Mucosa of stomach (tissue), 1 donor: ENCODE measurements around the gene AP2A1.

Experiments
- H3K27me3 ChIP-seq: one replicate; pipeline ENCODE4 v1.7.0; 2013; ENCODE audit warnings: mild to moderate bottlenecking, low read length; ENCODE audit not compliant: control insufficient read depth, insufficient read depth
- H3K36me3 ChIP-seq: one replicate; pipeline ENCODE4 v1.7.0; 2013; ENCODE audit warnings: low read length; ENCODE audit not compliant: control insufficient read depth, insufficient read depth
- H3K4me1 ChIP-seq: one replicate; pipeline ENCODE4 v1.7.0; 2013; ENCODE audit warnings: mild to moderate bottlenecking, low read length; ENCODE audit not compliant: control insufficient read depth, insufficient read depth
- H3K4me3 ChIP-seq: one replicate; pipeline ENCODE4 v1.7.0; 2013; ENCODE audit warnings: low read length
- H3K9ac ChIP-seq: one replicate; pipeline ENCODE4 v1.7.0; 2013; ENCODE audit warnings: mild to moderate bottlenecking, low read length, moderate library complexity
- H3K9me3 ChIP-seq: one replicate; pipeline ENCODE4 v1.7.0; 2013; ENCODE audit warnings: mild to moderate bottlenecking, low read length, moderate library complexity; ENCODE audit not compliant: control insufficient read depth
- donor health status: Pancreatic carcinoma.

The AP2A1 gene

DNA sequence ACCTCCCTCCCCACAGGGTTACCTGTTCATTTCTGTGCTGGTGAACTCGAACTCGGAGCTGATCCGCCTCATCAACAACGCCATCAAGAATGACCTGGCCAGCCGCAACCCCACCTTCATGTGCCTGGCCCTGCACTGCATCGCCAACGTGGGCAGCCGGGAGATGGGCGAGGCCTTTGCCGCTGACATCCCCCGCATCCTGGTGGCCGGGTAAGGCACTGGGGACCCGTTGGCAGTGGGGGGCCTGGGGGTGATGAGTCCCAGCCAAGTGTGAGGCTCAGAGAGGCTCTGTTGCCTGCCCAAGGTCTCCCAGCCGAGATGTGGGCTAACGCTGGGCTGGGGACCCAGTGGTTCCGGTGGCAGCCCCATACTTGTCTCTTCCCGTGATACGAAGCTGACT is 15.7 kb downstream of the AP2A1 start:
- Histone ChIP-seq H3K4me1 (peaks cover 7% of the 10 kb centered on the region), H3K4me3 (no peak overlapping the region), H3K9me3 (no peaks in the 10 kb centered on the region), H3K27me3 (no peaks in the 10 kb centered on the region), H3K36me3 (peaks cover 14% of the 10 kb centered on the region), H3K9ac (no peak overlapping the region)

- Histone ChIP-seq H3K4me3 (no peak overlapping the region), H3K36me3 (peaks cover 14% of the 10 kb centered on the region), H3K9me3 (no peaks in the 10 kb centered on the region), H3K4me1 (peaks cover 7% of the 10 kb centered on the region), H3K27me3 (no peaks in the 10 kb centered on the region), H3K9ac (no peak overlapping the region)
Observed at GRCh38 chr19:49786376-49786820, 19.6 kb downstream of the AP2A1 start.

DNA sequence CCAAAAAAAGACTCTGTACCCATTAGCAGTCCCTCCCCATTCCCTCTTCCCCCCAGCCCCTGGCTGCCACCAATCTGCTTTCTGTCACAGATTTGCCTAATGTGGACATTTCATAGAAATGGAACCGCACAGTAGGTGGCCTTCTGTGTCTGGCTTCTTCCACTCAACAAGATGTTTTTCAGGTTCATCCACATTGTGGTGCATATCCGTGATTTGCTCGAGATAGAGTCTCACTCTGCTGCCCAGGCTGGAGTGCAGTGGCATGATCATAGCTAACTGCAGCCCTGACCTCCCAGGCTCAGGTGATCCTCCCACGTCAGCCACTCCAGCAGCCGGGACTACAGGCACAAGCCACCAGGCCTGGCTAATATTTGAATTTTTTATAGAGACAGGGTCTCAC is 20.9 kb downstream of the AP2A1 start:
- Histone ChIP-seq H3K9ac (no peak overlapping the region), H3K9me3 (no peaks in the 10 kb centered on the region), H3K36me3 (peaks cover 9% of the 10 kb centered on the region)

DNA sequence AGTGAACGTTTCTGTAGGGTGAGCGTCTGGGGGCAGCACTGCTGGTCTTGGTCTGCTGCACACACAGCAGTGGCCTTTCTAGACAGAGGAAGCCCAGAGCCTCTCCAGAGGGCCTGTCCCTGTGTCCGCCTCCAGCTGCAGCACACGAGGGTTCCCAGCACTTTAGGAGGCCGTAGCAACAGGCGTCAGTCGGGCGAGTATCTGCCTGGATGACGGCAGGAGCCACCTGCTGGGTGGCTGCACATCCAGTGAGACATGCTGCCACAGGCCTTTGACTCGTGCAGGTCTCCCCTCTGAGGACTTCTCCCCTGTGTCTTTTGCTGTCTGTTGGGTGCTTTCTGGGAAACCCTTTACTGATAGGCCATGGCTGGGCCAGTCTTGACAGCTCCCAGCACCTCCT is 22.1 kb downstream of the AP2A1 start:
- Histone ChIP-seq H3K36me3 (peaks cover under 1% of the 10 kb centered on the region), H3K9me3 (no peaks in the 10 kb centered on the region), H3K9ac (no peak overlapping the region), H3K27me3 (no peaks in the 10 kb centered on the region), H3K4me3 (no peak overlapping the region), H3K4me1 (peaks cover 7% of the 10 kb centered on the region)

More for the DNA sequence above, 20.9 kb downstream of the AP2A1 start:
- H3K4me3 ChIP-seq: no peak overlapping the region
- H3K27me3 ChIP-seq: no peaks in the 10 kb centered on the region
- peaks cover 7% of the 10 kb centered on the region for H3K4me1 ChIP-seq

DNA sequence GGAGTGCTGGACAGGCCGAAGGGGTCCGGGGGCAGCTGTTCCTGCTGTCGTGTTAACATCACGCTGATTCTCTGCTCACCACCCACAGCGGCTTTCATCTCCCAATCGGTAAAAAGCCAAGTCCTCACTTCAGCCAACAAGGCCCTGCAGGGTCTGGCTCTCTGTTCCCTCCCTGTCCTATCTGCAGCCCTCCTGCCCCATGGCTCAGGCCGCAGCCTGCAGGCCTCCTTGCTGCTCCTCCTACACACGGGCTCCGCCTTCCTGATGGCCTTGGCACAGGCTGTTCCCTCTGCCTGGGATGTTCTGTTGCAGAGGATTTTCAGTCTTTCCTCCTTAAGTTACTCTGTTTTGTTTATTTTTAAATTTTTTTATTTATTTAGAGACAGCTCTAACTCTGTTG is 24.1 kb downstream of the AP2A1 start:
- Histone ChIP-seq H3K9ac (no peak overlapping the region), H3K9me3 (no peaks in the 10 kb centered on the region), H3K36me3 (peaks cover 6% of the 10 kb centered on the region), H3K4me1 (peaks cover 7% of the 10 kb centered on the region), H3K4me3 (no peak overlapping the region), H3K27me3 (no peaks in the 10 kb centered on the region)

DNA sequence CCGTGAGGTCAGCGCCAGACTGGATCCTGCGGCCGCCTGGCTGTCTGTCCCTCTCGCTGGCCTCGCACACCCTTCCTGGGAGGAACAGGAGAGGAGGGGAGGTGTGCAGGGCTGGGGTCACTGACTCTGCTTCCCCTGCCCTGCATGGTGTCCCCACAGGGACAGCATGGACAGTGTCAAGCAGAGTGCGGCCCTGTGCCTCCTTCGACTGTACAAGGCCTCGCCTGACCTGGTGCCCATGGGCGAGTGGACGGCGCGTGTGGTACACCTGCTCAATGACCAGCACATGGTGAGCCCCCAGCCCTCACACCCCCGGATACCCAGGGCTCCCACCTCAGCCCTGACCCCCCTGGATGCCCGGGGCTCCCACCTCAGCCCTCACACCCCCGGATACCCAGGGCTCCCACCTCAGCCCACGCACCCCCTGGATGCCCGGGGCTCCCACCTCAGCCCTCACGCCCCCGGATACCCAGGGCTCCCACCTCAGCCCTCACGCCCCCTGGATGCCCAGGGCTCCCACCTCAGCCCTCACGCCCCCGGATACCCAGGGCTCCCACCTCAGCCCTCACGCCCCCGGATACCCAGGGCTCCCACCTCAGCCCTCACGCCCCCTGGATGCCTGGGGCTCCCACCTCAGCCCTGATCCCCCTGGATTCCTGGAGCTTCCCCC is 25.1 kb downstream of the AP2A1 start:
- Histone ChIP-seq H3K27me3 (no peaks in the 10 kb centered on the region), H3K4me3 (no peak overlapping the region), H3K4me1 (no peaks in the 10 kb centered on the region), H3K9me3 (no peaks in the 10 kb centered on the region), H3K9ac (no peak overlapping the region), H3K36me3 (peaks cover 9% of the 10 kb centered on the region)

DNA sequence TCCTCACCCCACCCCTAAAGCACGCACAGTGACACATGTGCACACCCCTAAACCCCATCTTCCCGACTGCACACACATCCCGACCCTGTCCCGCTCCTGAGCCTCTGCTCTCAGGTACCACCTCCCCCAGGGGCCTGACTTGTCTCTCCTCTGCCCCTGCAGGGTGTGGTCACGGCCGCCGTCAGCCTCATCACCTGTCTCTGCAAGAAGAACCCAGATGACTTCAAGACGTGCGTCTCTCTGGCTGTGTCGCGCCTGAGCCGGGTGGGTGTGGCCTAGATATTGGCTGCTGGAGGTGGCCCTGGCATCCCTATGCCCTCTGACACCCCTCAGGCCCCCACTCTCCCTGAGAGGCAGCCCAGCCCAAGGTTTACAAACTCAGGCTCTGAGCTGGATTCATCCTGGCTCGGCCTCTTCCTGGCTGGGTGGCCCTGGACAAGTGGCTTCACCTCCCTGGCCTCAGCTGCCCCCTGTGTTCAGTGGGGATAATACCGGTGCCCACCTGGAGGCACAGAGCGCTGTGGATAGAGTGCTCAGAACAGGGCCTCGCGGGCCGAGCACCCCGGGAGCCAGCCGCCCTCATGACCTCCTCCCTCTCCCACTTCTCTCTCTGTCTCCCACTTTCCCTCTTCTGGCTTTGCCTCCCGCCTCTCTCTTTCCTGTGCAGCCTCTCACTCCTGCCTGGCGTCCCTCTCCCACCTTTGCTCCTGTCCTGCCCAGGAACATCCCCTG is 26.2 kb downstream of the AP2A1 start:
- H3K9me3 ChIP-seq: no peaks in the 10 kb centered on the region
- no peaks in the 10 kb centered on the region for H3K4me1 ChIP-seq
- peaks cover 9% of the 10 kb centered on the region for H3K36me3 ChIP-seq
- no peak overlapping the region for H3K9ac ChIP-seq
- no peak overlapping the region for H3K4me3 ChIP-seq
- H3K27me3 ChIP-seq: no peaks in the 10 kb centered on the region

DNA sequence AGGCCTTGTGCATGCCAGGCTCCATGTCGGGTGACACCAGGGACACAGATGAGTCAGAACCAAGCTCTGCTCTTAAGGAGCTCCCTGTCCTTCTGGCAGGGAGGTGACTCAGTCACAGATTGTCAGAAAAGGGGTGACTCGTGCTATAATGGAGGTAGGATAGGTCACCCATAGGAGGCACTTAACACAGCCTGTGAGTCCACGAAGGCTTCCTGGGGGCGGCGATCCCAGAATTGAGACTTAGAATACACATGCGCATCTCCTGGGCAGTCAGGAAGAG is 26.7 kb downstream of the AP2A1 start:
- H3K9ac ChIP-seq: no peak overlapping the region
- no peaks in the 10 kb centered on the region for H3K9me3 ChIP-seq
- H3K4me1 ChIP-seq: no peaks in the 10 kb centered on the region
- peaks cover 9% of the 10 kb centered on the region for H3K36me3 ChIP-seq
- no peaks in the 10 kb centered on the region for H3K27me3 ChIP-seq
- H3K4me3 ChIP-seq: no peak overlapping the region

GRCh38 chr19:49795615-49796014 is 28.8 kb downstream of the AP2A1 start:
- Histone ChIP-seq H3K36me3 (peaks cover 9% of the 10 kb centered on the region), H3K4me3 (no peak overlapping the region), H3K4me1 (no peaks in the 10 kb centered on the region), H3K9me3 (no peaks in the 10 kb centered on the region), H3K27me3 (no peaks in the 10 kb centered on the region), H3K9ac (no peak overlapping the region)

DNA sequence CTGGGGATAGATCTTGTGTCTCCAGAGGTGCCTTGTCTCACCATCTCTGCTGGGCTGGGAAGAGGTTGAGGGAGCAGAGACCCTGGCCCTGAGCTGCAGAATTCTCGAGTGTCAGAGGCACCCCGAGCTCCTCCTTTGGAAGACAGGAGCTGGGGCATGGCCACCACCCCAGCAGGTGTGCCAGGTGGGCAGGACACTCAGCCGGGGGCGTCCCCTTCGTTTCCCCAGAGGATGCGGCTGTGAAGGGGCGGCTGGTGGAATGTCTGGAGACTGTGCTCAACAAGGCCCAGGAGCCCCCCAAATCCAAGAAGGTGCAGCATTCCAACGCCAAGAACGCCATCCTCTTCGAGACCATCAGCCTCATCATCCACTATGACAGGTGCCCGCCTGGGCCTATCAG is 31.8 kb downstream of the AP2A1 start:
- no peaks in the 10 kb centered on the region for H3K9me3 ChIP-seq
- H3K4me1 ChIP-seq: no peaks in the 10 kb centered on the region
- peaks cover 14% of the 10 kb centered on the region for H3K36me3 ChIP-seq
- no peak overlapping the region for H3K9ac ChIP-seq
- no peak overlapping the region for H3K4me3 ChIP-seq
- no peaks in the 10 kb centered on the region for H3K27me3 ChIP-seq

DNA sequence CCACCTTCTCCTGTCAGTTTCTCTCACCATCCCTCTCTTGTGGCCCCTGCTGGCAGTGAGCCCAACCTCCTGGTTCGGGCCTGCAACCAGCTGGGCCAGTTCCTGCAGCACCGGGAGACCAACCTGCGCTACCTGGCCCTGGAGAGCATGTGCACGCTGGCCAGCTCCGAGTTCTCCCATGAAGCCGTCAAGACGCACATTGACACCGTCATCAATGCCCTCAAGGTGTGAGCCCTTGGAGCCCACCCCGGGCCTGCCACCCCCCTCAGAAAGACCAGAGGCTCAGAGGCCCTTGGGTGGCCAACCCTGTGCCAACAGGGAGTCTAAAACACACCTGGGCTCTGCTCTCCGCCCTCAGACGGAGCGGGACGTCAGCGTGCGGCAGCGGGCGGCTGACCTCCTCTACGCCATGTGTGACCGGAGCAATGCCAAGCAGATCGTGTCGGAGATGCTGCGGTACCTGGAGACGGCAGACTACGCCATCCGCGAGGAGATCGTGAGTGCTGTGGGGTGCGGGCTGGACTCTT is 32.5 kb downstream of the AP2A1 start:
- Histone ChIP-seq H3K27me3 (no peaks in the 10 kb centered on the region), H3K4me1 (no peaks in the 10 kb centered on the region), H3K9me3 (no peaks in the 10 kb centered on the region), H3K4me3 (no peak overlapping the region), H3K36me3 (peaks cover 17% of the 10 kb centered on the region), H3K9ac (no peak overlapping the region)

DNA sequence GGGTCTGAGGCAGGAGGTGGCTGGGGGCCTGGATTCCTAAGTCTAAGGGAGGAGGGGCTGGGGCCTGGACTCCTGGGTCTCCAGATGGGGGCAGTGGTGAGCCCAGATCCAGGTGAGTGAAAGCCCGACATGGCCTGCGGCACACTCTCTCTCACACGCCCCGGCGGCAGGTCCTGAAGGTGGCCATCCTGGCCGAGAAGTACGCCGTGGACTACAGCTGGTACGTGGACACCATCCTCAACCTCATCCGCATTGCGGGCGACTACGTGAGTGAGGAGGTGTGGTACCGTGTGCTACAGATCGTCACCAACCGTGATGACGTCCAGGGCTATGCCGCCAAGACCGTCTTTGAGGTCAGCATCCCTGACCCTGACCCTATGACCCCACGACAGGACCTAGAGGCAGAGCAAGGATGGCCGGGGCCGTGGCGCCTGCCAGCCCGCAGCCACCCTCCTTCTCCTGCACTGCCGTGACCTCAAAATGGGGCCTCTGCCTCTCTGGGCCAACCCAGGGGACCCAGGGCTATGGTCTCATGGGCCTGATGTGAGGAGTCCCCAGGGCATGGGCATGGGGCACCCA is 33.1 kb downstream of the AP2A1 start:
- Histone ChIP-seq H3K36me3 (peaks cover 17% of the 10 kb centered on the region), H3K9ac (no peak overlapping the region), H3K27me3 (no peaks in the 10 kb centered on the region), H3K4me1 (no peaks in the 10 kb centered on the region), H3K4me3 (no peak overlapping the region), H3K9me3 (no peaks in the 10 kb centered on the region)
